Activated CD4-positive, CD25-positive, alpha-beta regulatory T cell treated with anti-CD3 and anti-CD28 coated beads, Interleukin-2, amount 50 U/mL, for 24 hours (primary cell): ENCODE measurements around the gene GTPBP6.
A peak's percentile ranks its signal among the peaks of the same experiment; 100 is the strongest.
"Not testable (repeated sequence)": the region's sequence is repeated elsewhere in the genome, so short reads cannot be mapped to it uniquely, and the experiment has no call there.

Source experiments
- ATAC-seq, 2 donors: fragments of 150-1000 bp; cut with Tn5 transposase; one replicate each; pipeline ENCODE4 v1.10.0; 2021; ENCODE audit warnings: mild to moderate bottlenecking in 1 of 2, moderate library complexity in 1 of 2

Gene GTPBP6

GRCh38 chrX:261167-261918 is 57.3 kb downstream of the GTPBP6 start:
- ATAC-seq, result no peak

- ATAC-seq, result peak; percentile 41 to 49
Measured at GRCh38 chrX:259692-260355, 58.8 kb downstream of the GTPBP6 start.

- ATAC-seq, result no peak
Measured at GRCh38 chrX:258291-259040, 60.1 kb downstream of the GTPBP6 start.

GRCh38 chrX:257681-258289 is 60.8 kb downstream of the GTPBP6 start:
- no peak for ATAC-seq

DNA sequence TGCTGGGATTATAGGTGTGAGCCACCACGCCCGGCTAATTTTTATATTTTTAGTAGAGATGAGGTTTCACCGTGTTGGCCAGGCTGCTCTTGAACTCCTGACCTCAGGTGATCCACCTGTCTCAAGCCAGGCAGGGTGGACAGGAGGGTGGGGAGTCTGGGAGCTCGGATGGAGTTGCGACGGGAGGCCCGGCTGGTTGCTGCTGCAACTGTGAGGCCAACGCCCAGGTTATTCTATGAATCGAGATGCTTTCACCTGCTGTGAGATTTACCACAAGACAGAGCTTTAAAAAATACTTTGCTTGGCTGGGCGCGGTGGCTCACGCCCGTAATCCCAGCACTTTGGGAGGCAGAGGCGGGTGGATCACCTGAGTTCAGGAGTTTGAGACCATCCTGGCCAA is 61.5 kb downstream of the GTPBP6 start:
- ATAC-seq, result not testable (repeated sequence)

DNA sequence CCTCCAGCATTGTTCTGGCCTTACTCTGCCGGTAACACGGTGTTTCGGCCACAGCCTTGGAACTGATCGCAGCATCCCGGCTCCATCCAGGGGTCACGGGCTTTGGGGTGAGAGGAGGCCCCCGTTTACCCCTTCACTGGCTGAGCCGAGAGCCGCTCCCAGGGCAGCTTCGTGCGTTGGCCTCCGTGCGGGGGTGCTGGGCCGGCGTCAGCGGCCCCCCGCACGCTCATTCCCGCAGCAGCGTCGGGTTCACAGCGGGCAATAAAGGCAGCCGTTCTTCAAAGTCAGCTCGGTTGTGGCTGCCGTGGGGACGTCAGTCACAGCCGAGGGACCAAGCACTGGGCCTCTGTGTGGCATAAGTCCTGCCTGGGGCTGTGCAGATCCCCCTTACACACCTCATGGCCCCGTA is 62.7 kb downstream of the GTPBP6 start:
- ATAC-seq, result no peak
